Dermis microvascular lymphatic vessel endothelial cell (primary cell): ENCODE results near the gene TBC1D9B. TPM values are rescaled to one million over a fixed set of nuclear protein-coding genes. Genes with fewer than 3 reads are reported as not detected.

Source experiments
- DNase-seq, 2 donors: peaks; one replicate each; pipeline versions ENCODE4 v3.0.0 to v3.0.0-alpha.2; 2010; ENCODE audit warnings: low read depth in 2 of 2
- total RNA-seq: library from RNA; depleted of rRNA; stranded (reverse); fragments of >200 nt; gene quantifications from 2 replicates; pipeline ENCODE4 v1.2.1, GENCODE V29; 2014

The TBC1D9B gene
- total RNA-seq = 35.6 and 70.7 TPM in 2 replicates

- DNase-seq = peak in 1 of 2 donors; percentile 67
Observed at GRCh38 chr5:179907556-179908324, at the start of gene TBC1D9B. TBC1D9B (minus strand) TSS chr5:179907897; CDS start chr5:179907821, 76 bp downstream.

GRCh38 chr5:179955630-179956029 is 47.9 kb upstream of the TBC1D9B start:
- no peak for DNase-seq

GRCh38 chr5:179955062-179955461 is 47.4 kb upstream of the TBC1D9B start:
- DNase-seq = no peak

GRCh38 chr5:179954434-179954833 is 46.7 kb upstream of the TBC1D9B start:
- no peak for DNase-seq

GRCh38 chr5:179953987-179954386 is 46.3 kb upstream of the TBC1D9B start:
- no peak for DNase-seq

- DNase-seq = no peak
Observed at GRCh38 chr5:179936976-179937681, 29.4 kb upstream of the TBC1D9B start.

- peak; percentile 22 to 35 for DNase-seq
Observed at GRCh38 chr5:179930788-179931473, 23.2 kb upstream of the TBC1D9B start.

- peak in 1 of 2 donors; percentile 66 for DNase-seq
Observed at GRCh38 chr5:179927824-179928223, 20.1 kb upstream of the TBC1D9B start.

- DNase-seq = no peak
Observed at GRCh38 chr5:179926657-179927056, 19.0 kb upstream of the TBC1D9B start.

GRCh38 chr5:179923436-179923835 is 15.7 kb upstream of the TBC1D9B start:
- DNase-seq = no peak

- DNase-seq = no peak
Observed at GRCh38 chr5:179920175-179920574, 12.5 kb upstream of the TBC1D9B start.

GRCh38 chr5:179919487-179920060 is 11.9 kb upstream of the TBC1D9B start:
- DNase-seq = no peak

GRCh38 chr5:179918742-179919486 is 11.2 kb upstream of the TBC1D9B start:
- no peak for DNase-seq

GRCh38 chr5:179916523-179916922 is 8.8 kb upstream of the TBC1D9B start:
- no peak for DNase-seq

- DNase-seq = no peak
Observed at GRCh38 chr5:179915406-179915935, 7.8 kb upstream of the TBC1D9B start.

GRCh38 chr5:179914032-179914755 is 6.5 kb upstream of the TBC1D9B start:
- no peak for DNase-seq

GRCh38 chr5:179913461-179913860 is 5.8 kb upstream of the TBC1D9B start:
- no peak for DNase-seq

GRCh38 chr5:179912951-179913350 is 5.3 kb upstream of the TBC1D9B start:
- no peak for DNase-seq

GRCh38 chr5:179912386-179912785 is 4.7 kb upstream of the TBC1D9B start:
- DNase-seq = no peak

- DNase-seq = no peak
Observed at GRCh38 chr5:179909224-179909623, 1.5 kb upstream of the TBC1D9B start.
